Transverse colon (tissue), 4 donors: ENCODE results near the gene POMT1. TPM values are rescaled to one million over a fixed set of nuclear protein-coding genes. Genes with fewer than 3 reads are reported as not detected.

Source experiments
- DNase-seq: peaks from one replicate; pipeline ENCODE4 v3.0.0-alpha.2; 2019
- H3K27ac ChIP-seq, 4 donors: fragments of 200-600 bp; sonication (generic); 2 replicates each; pipeline ENCODE4 v1.5.1; 2016 to 2018; ENCODE audit warnings: inconsistent platforms in 4 of 4
- H3K27me3 ChIP-seq: fragments of 200-600 bp; sonication (generic); 2 replicates; pipeline ENCODE4 v1.5.1; 2017; ENCODE audit warnings: inconsistent platforms
- H3K36me3 ChIP-seq, 4 donors: fragments of 200-600 bp; sonication (generic); 2 replicates each; pipeline ENCODE4 v1.5.1; 2017 to 2019; ENCODE audit warnings: inconsistent platforms in 4 of 4
- H3K4me1 ChIP-seq, 4 donors: fragments of 200-600 bp; sonication (generic); 2 replicates each; pipeline ENCODE4 v1.5.1; 2017 to 2020; ENCODE audit warnings: inconsistent platforms in 4 of 4
- H3K4me3 ChIP-seq, 4 donors: fragments of 200-600 bp; sonication (generic); 1 replicate in 1 of 4; 2 replicates in 3 of 4; pipeline versions ENCODE4 v1.5.1 to v1.6.1; 2017 to 2019; ENCODE audit warnings: inconsistent platforms in 4 of 4
- H3K9me3 ChIP-seq, 2 donors: fragments of 200-600 bp; sonication (generic); 2 replicates each; pipeline ENCODE4 v1.5.1; 2017 to 2019; ENCODE audit warnings: inconsistent platforms in 2 of 2
- EP300 ChIP-seq: sonication (generic); formaldehyde crosslinking; IDR thresholded peaks from one replicate; pipeline ENCODE4 v1.6.1; 2017; ENCODE audit warnings: antibody characterized with exemption, low read depth
- POLR2A ChIP-seq: fragments of 450-650 bp; IDR thresholded peaks from one replicate; pipeline ENCODE4 v1.6.1; 2016; ENCODE audit warnings: antibody characterized with exemption, mild to moderate bottlenecking, moderate library complexity
- POLR2AphosphoS5 ChIP-seq, 3 donors: sonication (generic); formaldehyde crosslinking; IDR thresholded peaks; one replicate each; pipeline ENCODE4 v1.6.1; 2016; ENCODE audit warnings: antibody characterized with exemption in 3 of 3
- WGBS, 2 donors: methylation state at CpG; one replicate each; pipeline ENCODE4 v1.1.5; 2018; ENCODE audit warnings: low coverage in 1 of 2; 5-methylcytosine and 5-hydroxymethylcytosine counted together
- in situ Hi-C, 4 donors: fragments of 200-750 bp; cut with MboI; loops; one replicate each; pipeline versions ENCODE4 v1.15.0 to v1.15.1; 2017; ENCODE audit warnings: low sequenced_read_pairs in 3 of 4, low pct_ligation_motif_present in 1 of 4, low pct_unique_long_range_greater_than_20kb in 1 of 4
- intact Hi-C: fragments of 100-400 bp; cut with DNase I; formaldehyde crosslinking; loops from one replicate; pipeline ENCODE4 v1.15.1; 2023; ENCODE audit warnings: low total_unique reads
- total RNA-seq, 4 donors: library from RNA; depleted of rRNA; stranded (reverse); fragments of >200 nt; gene quantifications; one replicate each; pipeline ENCODE4 v1.1.0, GENCODE V29; 2016
- TF ChIP-seq, protein P1 (sequence below), 5 experiments: fragments of 200-600 bp in 3 of 5; fragments of 450-650 bp in 2 of 5; sonication (generic) in 3 of 5; IDR thresholded peaks; 1 replicate in 2 of 5; 2 replicates in 3 of 5; pipeline ENCODE4 v1.5.1; 2016 to 2017; ENCODE audit warnings: antibody characterized with exemption in 5 of 5, inconsistent platforms in 3 of 5, mild to moderate bottlenecking in 2 of 5, moderate library complexity in 1 of 5

The POMT1 gene
- total RNA-seq, 4 donors from 2014 or later, result 37.5 to 178 (median 69.5) TPM

DNA sequence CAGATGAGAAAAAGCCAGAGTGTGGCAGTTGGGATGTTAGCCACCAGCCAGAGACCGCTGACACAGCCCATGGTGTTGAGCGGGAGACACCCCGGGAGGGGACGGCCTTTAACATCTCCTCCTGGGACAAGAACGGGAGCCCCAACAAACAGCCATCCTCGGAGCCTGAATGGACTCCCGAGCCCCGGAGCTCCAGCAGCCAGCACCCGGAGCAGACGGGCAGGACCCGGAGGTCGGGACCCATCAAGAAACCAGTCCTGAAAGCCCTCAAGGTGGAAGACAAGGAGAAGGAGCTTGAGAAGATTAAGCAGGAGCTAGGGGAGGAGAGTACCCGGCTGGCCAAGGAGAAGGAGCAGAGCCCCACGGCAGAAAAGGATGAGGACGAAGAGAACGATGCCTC is 28.0 kb upstream of the POMT1 start:
- no peak overlapping the region for H3K4me3 ChIP-seq
- no peaks in the 10 kb centered on the region for H3K9me3 ChIP-seq
- H3K27ac ChIP-seq, result no peak overlapping the region
- TF ChIP-seq, protein P1, sequence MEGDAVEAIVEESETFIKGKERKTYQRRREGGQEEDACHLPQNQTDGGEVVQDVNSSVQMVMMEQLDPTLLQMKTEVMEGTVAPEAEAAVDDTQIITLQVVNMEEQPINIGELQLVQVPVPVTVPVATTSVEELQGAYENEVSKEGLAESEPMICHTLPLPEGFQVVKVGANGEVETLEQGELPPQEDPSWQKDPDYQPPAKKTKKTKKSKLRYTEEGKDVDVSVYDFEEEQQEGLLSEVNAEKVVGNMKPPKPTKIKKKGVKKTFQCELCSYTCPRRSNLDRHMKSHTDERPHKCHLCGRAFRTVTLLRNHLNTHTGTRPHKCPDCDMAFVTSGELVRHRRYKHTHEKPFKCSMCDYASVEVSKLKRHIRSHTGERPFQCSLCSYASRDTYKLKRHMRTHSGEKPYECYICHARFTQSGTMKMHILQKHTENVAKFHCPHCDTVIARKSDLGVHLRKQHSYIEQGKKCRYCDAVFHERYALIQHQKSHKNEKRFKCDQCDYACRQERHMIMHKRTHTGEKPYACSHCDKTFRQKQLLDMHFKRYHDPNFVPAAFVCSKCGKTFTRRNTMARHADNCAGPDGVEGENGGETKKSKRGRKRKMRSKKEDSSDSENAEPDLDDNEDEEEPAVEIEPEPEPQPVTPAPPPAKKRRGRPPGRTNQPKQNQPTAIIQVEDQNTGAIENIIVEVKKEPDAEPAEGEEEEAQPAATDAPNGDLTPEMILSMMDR (IDR thresholded peaks at IDR 0.05), result no peak
- TF ChIP-seq EP300, result no peak
- TF ChIP-seq POLR2AphosphoS5 (IDR thresholded peaks at IDR 0.05), result no peak
- no peak for TF ChIP-seq POLR2A
- intact Hi-C loops (loop anchor here (10.0 kb wide), 1 partner anchor 130 kb away; no protein-coding TSS in a partner anchor), in situ Hi-C loops (loop anchor here in 3 of 4 donors (25.0 kb wide), 3 partner anchors 112 to 312 kb away; partner anchors contain the start of gene RAPGEF1 (in 1 of the 3))
- no peaks in the 10 kb centered on the region for H3K4me1 ChIP-seq
- H3K36me3 ChIP-seq, result peaks cover 0 to 89% (median 34%) of the 10 kb centered on the region in 4 donors
- 89% methylated on average over 14 of the region's 16 CpGs; no CpG with 5 or more reads in 1 of the 2 donors for WGBS, 2 donors
- H3K27me3 ChIP-seq, result no peaks in the 10 kb centered on the region
- no peak for DNase-seq

DNA sequence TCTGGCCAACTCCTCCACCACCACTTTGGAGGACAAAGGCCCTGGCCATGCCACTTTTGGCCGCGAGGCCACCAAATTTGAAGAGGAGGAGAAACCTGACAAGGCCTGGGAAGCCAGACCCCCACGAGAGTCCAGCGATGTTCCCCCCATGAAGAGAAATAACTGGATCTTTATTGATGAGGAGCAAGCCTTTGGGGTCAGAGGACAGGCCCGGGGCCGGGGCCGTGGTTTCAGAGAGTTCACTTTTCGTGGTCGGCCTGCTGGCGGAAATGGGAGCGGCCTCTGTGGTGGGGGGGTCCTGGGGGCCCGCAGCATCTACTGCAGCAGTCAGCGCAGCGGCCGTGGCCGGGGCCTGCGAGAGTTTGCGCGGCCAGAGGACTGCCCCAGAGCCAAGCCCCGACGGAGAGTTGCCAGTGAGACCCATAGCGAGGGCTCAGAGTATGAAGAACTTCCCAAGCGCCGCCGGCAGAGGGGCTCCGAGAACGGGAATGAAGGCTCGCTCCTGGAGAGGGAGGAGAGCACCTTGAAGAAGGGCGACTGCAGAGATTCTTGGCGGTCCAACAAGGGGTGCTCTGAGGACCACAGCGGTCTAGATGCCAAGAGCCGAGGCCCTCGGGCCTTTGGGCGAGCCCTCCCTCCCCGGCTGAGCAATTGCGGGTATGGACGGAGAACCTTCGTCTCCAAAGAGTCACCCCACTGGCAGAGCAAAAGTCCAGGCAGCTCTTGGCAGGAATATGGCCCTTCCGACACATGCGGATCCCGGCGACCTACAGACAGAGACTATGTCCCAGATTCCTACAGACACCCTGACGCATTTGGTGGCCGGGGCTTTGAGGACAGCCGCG is 27.4 kb upstream of the POMT1 start:
- no peaks in the 10 kb centered on the region for H3K4me1 ChIP-seq
- no peak overlapping the region for H3K27ac ChIP-seq
- intact Hi-C loops, result loop anchor here (10.0 kb wide), 1 partner anchor 131 kb away; no protein-coding TSS in a partner anchor
- H3K9me3 ChIP-seq, result no peaks in the 10 kb centered on the region
- TF ChIP-seq POLR2AphosphoS5 (IDR thresholded peaks at IDR 0.05), result no peak
- 82 to 93% methylated on average over 12 to 46 of the region's 46 CpGs for WGBS, 2 donors
- no peaks in the 10 kb centered on the region for H3K27me3 ChIP-seq
- H3K36me3 ChIP-seq, result peaks cover 0 to 87% (median 33%) of the 10 kb centered on the region in 4 donors
- DNase-seq, result no peak
- H3K4me3 ChIP-seq, result no peak overlapping the region
- in situ Hi-C loops, result loop anchor here in 2 of 4 donors (25.0 kb wide), 2 partner anchors 113 to 262 kb away; partner anchors contain the start of gene RAPGEF1 (in 1 of the 2)

DNA sequence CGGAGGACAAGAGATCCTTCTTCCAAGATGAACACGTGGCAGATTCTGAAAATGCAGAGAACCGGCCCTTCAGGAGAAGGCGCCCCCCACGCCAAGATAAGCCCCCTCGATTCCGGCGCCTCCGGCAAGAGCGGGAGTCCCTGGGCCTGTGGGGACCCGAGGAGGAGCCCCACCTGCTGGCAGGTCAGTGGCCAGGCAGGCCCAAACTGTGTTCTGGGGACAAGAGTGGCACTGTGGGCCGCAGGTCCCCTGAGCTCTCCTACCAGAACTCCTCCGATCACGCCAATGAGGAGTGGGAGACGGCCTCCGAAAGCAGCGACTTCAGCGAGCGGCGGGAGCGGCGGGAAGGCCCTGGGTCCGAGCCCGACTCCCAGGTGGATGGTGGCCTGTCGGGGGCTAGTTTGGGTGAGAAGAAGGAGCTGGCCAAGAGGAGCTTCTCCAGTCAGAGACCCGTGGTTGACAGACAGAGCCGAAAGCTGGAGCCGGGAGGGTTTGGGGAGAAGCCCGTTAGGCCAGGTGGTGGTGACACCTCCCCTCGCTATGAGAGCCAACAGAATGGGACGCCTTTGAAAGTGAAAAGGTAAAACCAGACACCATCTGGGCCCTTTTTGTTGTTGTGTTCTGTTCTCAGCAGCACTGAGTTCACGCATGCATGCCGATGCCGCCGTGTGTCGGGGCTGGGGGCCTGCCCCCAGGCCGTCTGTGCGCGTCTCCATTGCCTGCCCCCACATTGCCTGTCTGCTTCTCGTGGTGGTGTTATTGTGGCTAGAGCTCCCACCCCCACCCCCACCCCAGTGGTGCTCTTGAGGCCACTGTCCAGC is 26.6 kb upstream of the POMT1 start:
- Histone ChIP-seq H3K4me3 (no peak overlapping the region), H3K27ac (no peak overlapping the region), H3K27me3 (no peaks in the 10 kb centered on the region), H3K36me3 (peaks cover 0 to 82% (median 29%) of the 10 kb centered on the region in 4 donors), H3K4me1 (no peaks in the 10 kb centered on the region), H3K9me3 (no peaks in the 10 kb centered on the region)
- WGBS, 2 donors, result 90% methylated on average over 39 of the region's 40 CpGs; no CpG with 5 or more reads in 1 of the 2 donors
- in situ Hi-C loops, result loop anchor here in 2 of 4 donors (25.0 kb wide), 2 partner anchors 114 to 261 kb away; partner anchors contain the start of gene RAPGEF1 (in 1 of the 2)
- intact Hi-C loops, result loop anchor here (10.0 kb wide), 1 partner anchor 131 kb away; no protein-coding TSS in a partner anchor
- TF ChIP-seq, protein P1 (IDR thresholded peaks at IDR 0.05), result peak in 4 of 5 experiments; percentile 14 to 35 (median 22)
- no peak for TF ChIP-seq POLR2A
- no peak for DNase-seq

DNA sequence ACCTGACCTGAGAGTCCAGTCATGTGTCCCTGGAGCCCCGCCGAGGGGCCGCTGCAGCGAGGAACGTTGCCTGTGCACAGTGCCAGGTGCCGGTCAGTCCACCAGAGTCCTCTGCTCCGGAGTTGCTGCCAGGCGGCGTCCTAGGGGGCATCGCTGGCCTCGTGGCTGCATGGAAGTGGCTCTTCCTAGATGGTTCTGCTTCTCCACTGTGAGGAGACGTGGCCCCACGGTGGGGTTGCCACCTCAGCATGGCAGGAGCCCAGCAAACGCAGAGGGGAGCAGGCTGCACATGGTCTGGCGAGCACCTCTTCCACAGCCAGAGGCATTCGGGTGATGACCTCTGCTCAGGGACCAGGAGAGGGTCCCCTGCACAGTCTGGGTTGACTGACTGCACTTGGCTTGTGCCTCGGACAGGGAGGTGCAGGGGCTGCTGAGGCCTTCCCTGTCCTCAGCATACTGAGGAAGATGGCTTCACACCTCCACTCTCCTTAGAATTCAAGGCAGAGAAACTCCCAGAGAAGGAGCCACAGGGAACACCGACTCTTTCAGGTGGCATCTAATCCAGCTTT is 25.9 kb upstream of the POMT1 start:
- Histone ChIP-seq H3K4me1 (no peaks in the 10 kb centered on the region), H3K27ac (no peak overlapping the region), H3K4me3 (no peak overlapping the region), H3K9me3 (no peaks in the 10 kb centered on the region), H3K36me3 (peaks cover 0 to 82% (median 27%) of the 10 kb centered on the region in 4 donors), H3K27me3 (no peaks in the 10 kb centered on the region)
- TF ChIP-seq POLR2A, result no peak
- no peak for TF ChIP-seq POLR2AphosphoS5 (IDR thresholded peaks at IDR 0.05)
- no peak for TF ChIP-seq EP300
- TF ChIP-seq, protein P1 (IDR thresholded peaks at IDR 0.05), result no peak
- intact Hi-C loops, result loop anchor here (10.0 kb wide), 1 partner anchor 132 kb away; no protein-coding TSS in a partner anchor
- 94% methylated on average over 15 of the region's 18 CpGs; no CpG with 5 or more reads in 1 of the 2 donors for WGBS, 2 donors
- DNase-seq, result no peak
- in situ Hi-C loops, result loop anchor here in 2 of 4 donors (25.0 kb wide), 2 partner anchors 115 to 260 kb away; partner anchors contain the start of gene RAPGEF1 (in 1 of the 2)
